ENCODE measurements around the gene NEGR1.
"Not testable (repeated sequence)": the region's sequence is repeated elsewhere in the genome, so short reads cannot be mapped to it uniquely, and the experiment has no call there.

The NEGR1 gene

DNA sequence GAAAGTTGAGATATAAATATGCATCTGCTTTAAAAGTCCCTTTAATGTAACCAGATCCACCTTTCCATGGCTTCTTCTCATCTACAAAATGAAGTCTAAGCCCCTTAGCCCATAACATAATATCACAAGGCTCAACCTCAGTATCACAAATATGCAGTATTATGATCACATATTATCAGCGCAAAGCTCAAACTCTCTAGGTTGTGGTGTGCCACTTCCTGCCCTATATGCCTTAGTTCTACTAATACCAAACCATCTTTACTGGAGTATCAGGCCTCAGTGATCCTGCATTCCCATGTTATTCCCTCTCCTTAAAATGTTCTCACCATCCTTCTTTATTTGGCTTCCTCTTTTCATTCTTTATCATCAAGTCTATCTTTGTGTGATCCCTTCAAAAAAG is 301.8 kb downstream of the NEGR1 start:
- no peak for DNase-seq
- intact Hi-C loops (cut with DNase I), result no loop called here

DNA sequence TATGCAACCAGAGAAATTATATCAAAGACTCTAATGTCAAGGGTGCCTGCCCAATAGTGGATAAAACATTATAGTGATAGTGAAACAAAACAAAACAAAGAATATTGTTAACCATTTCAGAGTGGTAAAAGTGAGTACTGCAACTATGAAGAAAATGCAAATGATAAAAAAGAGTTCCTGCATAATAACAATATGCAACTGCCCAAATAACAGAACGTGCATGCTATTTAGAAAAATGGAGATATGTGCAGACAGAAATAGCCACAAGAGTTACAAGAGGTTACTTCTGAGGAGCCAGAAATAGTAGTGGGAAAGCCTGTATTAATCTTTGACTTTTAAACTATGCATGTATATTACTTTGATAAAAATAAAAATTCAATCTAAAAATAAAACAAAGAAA is 302.5 kb downstream of the NEGR1 start:
- intact Hi-C loops (cut with DNase I), result no loop called here

DNA sequence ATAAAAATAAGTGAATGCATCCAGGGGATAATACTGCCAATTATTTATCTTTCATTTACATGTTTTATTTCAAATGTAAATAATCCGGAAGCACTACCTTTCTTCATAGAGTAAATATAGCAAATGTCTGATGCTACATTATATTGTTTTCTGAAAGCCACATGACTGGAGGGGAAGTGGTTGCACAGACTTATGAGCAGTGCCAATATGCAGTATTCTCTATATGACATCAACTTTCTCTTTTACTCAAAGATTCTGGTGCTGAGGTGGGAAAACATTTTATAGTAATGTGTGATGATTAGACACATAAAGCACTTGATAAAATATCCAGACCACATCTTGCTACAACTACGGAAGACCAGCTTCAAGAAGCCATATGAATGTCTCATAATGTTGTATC is 314.7 kb downstream of the NEGR1 start:
- no peak for DNase-seq

More for the DNA sequence above, 302.5 kb downstream of the NEGR1 start:
- no peak for DNase-seq

DNA sequence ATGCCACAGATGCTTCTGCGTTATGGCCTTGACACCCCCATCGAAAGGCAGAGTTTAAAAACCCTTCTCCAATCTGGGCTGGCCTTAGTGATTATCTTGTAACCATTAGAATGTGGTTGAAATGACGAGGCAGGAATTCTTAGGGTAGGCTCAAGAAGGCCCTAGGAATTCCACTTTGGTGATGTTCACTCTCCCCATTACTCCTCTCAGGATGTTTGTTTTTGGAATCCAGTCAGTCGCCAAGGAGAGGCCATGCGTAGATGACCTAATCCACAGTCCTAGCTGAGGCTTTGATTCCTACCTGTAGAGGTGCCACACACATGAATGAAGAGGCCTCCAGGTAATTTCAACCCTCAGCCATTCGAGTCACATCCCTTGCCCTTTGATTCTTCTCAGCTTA is 318.2 kb downstream of the NEGR1 start:
- no peak for DNase-seq
- intact Hi-C loops (cut with DNase I), result no loop called here

More for the DNA sequence above, 314.7 kb downstream of the NEGR1 start:
- intact Hi-C loops (cut with DNase I), result no loop called here

DNA sequence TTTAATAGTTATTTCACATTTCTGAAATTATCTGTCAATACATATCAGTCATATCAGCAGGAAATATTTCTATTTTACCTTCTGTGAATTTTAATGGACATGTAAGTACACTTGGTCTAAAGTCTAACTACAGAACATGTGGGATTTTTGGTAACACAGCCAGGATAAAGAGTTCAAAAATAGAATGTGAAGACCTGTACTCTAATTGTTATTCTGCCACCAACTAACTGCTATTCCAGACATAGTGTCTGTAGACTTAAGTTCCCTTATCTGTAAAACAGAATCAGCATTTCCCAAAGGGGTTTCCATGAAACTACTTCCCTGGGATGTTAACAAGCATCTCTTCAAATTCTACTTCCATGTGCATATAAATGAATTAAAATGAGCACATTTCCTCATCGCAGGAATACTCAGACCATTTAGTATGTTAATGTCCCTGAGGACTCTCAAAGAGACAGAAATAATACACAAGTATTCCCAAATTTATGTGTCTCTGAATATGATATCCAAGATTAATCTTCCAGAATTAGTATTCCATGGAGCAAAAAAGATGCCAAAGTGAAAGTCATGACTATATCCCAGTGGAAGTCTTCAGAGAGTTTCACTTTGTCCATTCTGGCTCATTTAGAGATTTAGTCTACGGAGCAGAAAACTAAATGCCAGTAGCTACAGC is 325.6 kb downstream of the NEGR1 start:
- no peak for DNase-seq
- intact Hi-C loops (cut with DNase I), result no loop called here

DNA sequence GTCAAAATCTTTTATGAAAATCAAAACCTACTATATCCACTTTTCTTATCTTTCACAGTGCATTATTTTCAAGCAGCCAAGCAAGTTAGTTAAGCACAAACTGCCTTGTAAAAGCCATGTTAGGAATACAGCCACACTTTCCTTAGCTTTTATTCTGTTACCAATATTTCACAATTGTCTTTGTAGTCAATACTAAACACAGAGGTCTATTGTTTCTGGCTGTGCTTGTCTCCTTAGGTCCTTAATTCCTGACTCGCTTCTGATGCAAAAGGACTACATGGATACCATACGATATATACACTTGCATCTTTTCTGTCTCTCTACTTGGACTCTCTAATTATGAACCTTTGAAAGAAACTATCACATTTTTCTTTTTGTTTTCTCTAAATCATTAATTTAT is 331.8 kb downstream of the NEGR1 start:
- DNase-seq, result no peak
- intact Hi-C loops (cut with DNase I), result no loop called here

DNA sequence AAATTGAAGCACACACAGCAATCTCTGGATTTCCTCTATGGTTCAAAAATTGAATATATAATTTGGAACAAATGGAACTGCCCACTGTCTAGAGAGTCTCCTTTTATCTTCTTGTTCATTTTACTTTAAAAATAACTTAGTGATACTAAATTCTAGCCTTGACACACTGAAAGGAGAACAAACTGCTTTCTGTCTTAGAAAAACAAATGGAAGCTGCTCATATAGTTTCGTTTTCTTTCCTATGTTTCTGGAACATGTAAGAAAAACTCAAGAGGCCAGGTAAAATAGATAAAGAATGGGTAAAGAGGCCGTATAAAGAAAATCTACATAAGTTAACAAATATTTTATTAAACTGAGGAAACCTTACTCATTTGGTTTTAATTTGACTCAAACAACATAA is 332.7 kb downstream of the NEGR1 start:
- no peak for DNase-seq
- intact Hi-C loops (cut with DNase I), result no loop called here

DNA sequence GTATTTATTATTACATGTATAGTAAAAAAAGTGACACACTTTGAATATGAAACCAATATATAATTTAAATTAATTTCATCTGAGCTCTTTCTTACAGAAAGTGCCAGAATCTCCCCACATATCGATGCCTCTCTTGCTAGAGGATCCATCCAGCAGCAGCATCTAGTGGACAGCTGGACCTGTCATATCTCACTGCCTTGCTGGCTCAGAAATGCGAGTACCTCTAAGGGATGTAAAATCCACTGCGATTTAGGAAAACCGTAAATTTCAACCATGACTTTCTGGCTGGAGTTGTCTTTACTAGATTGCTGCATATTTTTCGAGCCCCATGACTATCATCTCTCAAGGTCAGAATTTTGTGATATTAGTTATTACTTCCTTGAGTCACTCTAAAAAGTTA is 333.8 kb downstream of the NEGR1 start:
- DNase-seq, result no peak

DNA sequence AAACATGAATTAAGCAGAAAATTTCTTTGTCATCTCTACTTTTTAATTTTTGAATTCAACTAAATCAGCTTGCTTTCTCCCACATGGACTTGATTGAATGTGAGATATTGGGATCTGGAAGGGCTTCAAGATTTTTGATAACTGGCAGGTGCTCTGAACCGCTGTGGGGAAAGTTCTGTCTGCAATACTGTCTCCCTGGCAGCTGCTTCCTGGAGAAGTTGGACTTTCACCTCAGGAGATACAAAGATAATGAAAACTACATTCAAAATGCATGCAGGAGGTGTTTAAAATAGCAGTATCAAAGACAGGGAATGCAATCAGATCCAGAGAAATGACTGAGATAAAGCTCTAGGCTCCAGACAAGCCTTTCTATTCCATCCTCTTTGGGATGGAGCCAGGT is 338.3 kb downstream of the NEGR1 start:
- intact Hi-C loops (cut with DNase I), result no loop called here
- no peak for DNase-seq

More for the DNA sequence above, 333.8 kb downstream of the NEGR1 start:
- intact Hi-C loops (cut with DNase I), result no loop called here

DNA sequence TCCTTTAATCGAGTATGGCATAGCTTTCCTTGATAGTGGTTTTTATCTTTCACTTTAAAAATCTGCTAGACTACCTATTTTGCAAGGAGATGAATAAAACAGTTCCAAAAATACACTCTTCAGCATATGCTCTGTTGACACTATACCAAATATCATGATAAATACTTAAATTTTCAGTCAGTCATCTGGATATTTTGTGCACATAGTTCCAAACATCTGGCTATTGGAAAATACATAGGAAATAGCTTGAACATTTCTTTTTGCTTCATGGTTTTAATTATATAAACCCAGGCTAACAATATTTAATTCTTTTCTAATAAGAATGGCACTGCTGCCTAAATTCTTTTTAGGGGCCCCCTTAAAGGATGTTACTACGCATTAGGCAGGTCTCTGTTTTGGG is 342.1 kb downstream of the NEGR1 start:
- intact Hi-C loops (cut with DNase I), result no loop called here

DNA sequence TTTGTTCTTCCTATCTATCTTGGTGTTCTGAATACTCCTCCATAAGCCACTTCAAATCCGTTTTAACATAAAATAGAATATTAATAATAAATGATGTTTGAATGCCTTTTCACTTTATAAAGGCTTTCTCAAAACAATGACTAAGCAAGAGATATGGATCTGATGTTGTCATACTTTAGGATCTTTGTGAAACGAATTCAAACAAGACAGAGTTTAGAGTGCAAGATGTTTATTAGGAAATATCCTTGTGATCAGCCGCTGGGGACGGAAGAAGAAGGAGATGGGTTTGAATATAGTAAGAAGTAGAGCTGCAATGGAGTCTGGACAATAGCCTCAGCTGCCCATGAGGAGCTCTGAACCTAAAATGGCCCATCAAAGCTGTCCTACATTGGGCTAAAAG is 351.8 kb downstream of the NEGR1 start:
- intact Hi-C loops (cut with DNase I), result no loop called here
- DNase-seq, result no peak

More for the DNA sequence above, 342.1 kb downstream of the NEGR1 start:
- DNase-seq, result no peak

DNA sequence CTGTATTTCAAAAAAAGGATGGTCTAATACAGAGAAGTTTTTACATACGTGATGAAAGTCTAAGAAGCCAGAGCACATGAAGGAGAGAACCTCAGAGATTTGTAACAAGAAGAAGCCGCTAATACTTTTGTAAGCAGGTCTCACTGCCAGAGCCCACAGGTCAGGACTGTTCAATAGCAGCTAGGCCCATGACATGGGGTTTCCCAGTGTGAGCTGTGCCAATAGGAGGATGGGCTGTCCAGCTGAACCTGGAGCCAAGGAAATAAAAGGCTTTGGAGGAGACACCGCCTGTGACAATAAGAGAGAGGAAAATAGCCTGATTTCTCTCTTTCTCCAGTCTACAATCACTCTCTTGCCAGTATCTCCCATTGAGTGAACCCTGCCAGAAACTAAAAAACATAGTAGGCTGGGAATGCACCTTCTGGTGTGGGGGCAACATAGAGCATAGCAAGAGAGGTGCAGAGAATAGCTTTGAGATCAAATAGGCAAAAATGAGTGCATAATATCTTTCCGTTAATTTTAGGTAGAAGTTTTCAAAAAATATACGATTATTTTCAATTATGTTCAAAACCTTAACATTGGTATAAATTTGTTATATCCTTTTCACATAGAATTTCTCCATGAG is 360.3 kb downstream of the NEGR1 start:
- no peak for DNase-seq
- intact Hi-C loops (cut with DNase I), result no loop called here

DNA sequence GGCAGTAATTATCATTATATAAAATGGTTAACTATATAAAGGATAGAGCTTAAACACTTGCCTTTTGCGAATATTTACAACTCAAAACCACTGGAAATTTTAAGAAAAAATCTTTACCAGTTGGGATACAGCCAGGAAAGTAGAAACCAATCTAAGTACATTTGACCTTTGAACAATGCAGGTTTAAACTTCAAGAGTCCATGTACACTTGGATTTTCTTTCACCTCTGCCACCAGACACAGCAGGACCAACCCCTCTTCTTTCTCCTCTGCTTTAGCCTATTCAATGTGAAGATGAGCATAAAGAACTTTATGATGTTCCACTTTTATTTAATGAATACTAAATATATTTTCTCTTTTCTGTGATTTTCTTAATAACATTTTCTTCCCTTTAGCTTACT is 361.1 kb downstream of the NEGR1 start:
- DNase-seq, result no peak
- intact Hi-C loops (cut with DNase I), result no loop called here

DNA sequence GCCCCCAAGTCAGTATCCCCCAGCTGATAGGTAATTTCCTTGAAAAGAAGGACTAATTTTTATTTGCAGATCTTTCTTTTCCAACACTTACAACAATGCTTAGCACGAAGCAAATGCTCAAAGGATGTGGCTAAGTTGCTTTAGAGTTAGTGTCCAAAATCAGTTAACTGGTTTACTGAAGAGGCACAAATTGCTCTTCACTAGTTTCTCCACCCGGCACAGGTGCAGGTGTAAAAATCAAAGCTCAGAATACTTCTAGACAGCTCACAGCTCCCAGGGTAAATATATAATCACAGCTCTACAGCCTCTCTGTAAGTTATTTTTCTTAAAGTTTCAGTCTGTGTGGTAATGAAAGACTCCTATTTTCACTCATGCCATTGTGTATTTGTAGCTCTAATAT is 361.8 kb downstream of the NEGR1 start:
- DNase-seq, result no peak
- intact Hi-C loops (cut with DNase I), result no loop called here

DNA sequence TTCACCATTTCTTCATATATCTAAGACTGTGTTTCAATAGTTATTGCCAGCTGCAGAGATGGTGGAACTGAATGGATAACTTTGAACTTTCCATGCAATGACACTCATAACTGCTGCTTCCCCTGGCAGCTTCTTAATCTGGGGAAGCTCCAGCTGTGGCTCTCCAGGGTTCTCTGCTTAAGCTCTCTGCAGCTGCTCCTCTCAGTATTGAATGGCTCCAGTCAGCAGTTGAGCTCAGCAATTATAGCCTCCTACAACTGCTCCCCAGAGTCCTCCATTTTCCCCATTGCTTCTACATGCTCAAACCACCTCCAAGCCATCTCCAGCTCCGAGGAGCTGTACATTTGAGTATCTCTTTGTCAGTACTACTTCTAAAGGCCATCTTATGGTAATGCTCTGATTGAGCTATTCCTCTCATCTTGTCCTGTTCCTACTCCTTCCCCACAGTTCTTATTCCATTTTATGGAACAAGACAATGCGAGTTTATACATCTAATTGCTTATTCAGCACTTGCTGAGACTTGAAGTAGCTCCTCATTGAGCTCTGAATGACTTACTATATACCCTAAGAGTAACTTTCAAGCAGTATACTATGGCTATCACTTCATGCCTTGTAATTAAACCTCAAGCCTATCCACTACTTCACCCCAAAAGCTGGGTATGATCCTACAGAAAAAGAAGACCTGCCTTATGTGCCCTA is 362.4 kb downstream of the NEGR1 start:
- DNase-seq, result no peak
- intact Hi-C loops (cut with DNase I), result no loop called here

DNA sequence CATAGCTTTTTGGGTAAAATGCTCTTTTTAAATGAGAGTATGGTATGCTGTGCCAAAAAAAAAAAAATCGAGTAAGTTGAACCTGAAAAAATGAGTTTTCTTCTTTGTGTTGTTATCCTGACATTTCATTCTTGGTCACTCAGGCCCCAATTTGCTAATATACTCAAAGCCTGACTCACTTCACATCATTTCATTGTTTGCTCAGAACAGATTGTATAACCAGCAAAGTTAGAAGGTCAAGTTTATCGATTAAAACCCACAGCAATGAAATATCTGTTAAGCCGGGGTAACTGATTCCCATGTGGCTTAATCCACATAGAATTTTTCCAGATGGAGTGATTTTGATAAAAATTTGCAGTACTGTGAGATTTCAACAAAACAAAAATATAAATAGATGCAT is 363.7 kb downstream of the NEGR1 start:
- DNase-seq, result no peak
- intact Hi-C loops (cut with DNase I), result no loop called here

DNA sequence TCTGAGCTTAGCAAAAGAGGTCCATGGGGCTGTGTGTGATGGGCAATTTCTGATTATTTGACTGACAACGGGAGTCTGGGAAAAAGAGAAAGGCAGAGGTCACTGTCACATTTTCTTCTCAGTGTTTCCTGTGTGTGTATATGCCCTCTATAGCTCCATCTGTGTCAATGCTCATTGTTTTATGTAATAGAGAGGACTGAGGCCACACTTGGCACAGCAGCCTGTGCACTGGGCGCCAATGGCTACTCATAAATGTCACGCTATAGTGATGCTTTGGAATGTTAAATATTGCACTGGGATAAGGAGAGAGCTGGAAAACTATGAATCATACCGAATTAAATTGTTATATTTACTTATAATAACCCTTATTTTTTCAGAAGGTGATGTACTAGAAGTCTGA is 365.4 kb downstream of the NEGR1 start:
- intact Hi-C loops (cut with DNase I), result no loop called here
- DNase-seq, result no peak

DNA sequence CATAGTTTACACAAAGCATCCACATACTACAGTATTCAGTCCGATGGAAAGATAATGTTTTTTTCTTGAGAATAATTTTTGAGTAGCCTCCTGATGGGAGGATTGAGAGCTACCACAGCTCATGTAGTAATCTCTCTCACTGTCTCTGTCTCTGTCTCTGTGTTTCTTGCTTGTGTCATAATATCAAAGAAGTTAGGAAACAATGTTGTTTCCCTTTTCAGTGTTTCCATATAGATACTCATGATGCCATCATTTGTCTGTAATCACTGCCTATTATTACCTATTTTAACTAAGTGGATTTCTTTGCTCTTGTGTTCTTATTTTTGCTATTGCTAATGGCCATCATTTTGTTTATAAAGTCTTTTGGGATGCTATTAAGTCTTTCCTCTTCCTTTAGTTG is 367.7 kb downstream of the NEGR1 start:
- intact Hi-C loops (cut with DNase I), result no loop called here
- no peak for DNase-seq

DNA sequence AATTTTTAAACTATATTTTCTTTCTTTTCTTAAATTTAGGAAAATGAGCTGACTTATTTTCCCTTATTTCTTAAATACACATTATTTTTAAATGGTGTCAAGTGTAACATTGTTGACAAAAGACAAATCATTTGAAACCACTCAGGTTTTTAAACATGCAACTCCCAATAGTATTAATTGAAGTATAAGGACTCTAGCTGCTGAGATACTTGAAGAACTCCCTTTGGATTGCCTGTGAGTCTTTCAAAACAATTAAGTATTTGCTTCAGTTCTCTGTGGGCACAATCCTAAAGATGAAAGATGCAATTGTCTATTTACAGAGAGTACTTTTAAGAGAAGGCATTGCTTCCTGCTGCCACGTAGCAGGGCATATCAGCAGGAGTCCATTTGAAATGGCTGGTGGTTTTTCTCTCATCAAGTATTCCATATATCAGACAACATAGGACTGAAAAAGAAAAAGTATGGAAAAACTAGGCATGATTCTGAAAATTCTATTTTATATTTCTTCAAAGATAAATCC is 373.4 kb downstream of the NEGR1 start:
- intact Hi-C loops (cut with DNase I), result no loop called here
- DNase-seq, result no peak

DNA sequence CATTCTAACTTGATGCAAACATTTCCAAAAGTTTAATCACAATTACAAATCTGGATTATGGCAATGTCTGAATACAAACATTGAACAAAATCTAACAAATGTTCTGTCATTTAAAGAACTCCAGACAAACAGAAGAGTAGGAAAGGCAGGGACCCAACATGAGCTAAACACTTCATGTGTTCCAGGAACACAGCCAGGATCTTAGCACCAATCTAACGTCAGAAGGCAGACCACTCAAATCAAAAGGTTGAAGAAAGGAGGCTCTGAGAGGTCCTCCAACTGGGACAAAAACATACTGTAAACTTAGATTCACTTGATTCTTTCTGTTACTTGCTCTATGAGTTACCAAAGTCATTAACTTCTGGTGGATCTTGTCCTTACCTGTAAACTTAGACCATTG is 374.0 kb downstream of the NEGR1 start:
- intact Hi-C loops (cut with DNase I), result no loop called here
- no peak for DNase-seq

DNA sequence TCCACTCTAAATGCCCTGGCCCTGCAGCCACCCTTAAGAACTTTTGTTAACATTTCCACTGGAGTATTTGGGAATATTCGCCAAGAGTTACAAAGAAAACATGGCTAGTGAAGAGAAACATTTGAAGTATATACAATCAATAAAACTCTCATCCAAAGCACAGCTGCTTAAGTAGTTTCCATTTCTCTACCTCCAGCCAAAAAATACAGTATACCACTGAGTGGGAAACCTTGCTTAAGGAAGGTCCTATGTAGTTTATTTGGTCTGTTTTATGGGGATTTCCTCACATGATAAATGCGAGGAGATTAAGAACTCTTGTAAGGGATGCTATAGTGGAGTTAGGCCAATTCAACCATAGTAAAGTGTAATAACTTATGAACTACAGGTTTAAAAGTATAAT is 382.5 kb downstream of the NEGR1 start:
- no peak for DNase-seq
- intact Hi-C loops (cut with DNase I), result no loop called here

DNA sequence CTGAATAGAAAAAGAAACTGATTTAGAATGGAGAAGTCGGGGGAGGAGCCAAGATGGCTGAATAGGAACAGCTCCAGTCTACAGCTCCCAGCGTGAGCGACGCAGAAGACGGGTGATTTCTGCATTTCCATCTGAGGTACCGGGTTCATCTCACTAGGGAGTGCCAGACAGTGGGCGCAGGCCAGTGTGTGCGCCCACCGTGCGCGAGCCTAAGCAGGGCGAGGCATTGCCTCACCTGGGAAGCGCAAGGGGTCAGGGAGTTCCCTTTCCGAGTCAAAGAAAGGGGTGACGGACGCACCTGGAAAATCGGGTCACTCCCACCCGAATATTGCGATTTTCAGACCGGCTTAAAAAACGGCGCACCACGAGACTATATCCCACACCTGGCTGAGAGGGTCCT is 394.2 kb downstream of the NEGR1 start:
- DNase-seq; intact Hi-C loops (cut with DNase I): not testable (repeated sequence)

Measured in posterior cingulate gyrus (tissue), 11 donors.